H7 (cell line): ENCODE data around the gene CSF3. TPM values are rescaled to one million over a fixed set of nuclear protein-coding genes. Genes with fewer than 3 reads are reported as not detected.

Experiments used
- DNase-seq: peaks from one replicate; pipeline ENCODE4 v3.0.0; 2012
- H3K27me3 ChIP-seq: 2 replicates; pipeline ENCODE4 v1.6.0; 2011; ENCODE audit warnings: mild to moderate bottlenecking, low read length; ENCODE audit not compliant: control insufficient read depth, insufficient read depth
- H3K36me3 ChIP-seq: replicated peaks from 2 replicates; pipeline ENCODE4 v1.5.1; 2011; ENCODE audit warnings: low read length; ENCODE audit not compliant: control insufficient read depth, insufficient read depth
- H3K4me3 ChIP-seq: 2 replicates; pipeline ENCODE4 v1.5.1; 2011; ENCODE audit warnings: low read depth, mild to moderate bottlenecking, control low read depth, low read length, moderate library complexity; ENCODE audit not compliant: insufficient read depth
- total RNA-seq: library from RNA; depleted of rRNA; stranded (reverse); fragments of >200 nt; shearing (Covaris generic); gene quantifications from 2 replicates; pipeline ENCODE4 v1.2.3, GENCODE V29; 2014; rRNA removed

CSF3 gene, protein sequence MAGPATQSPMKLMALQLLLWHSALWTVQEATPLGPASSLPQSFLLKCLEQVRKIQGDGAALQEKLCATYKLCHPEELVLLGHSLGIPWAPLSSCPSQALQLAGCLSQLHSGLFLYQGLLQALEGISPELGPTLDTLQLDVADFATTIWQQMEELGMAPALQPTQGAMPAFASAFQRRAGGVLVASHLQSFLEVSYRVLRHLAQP
- 0.28 TPM in 1 of 2 replicates, not detected in the other for total RNA-seq

DNA sequence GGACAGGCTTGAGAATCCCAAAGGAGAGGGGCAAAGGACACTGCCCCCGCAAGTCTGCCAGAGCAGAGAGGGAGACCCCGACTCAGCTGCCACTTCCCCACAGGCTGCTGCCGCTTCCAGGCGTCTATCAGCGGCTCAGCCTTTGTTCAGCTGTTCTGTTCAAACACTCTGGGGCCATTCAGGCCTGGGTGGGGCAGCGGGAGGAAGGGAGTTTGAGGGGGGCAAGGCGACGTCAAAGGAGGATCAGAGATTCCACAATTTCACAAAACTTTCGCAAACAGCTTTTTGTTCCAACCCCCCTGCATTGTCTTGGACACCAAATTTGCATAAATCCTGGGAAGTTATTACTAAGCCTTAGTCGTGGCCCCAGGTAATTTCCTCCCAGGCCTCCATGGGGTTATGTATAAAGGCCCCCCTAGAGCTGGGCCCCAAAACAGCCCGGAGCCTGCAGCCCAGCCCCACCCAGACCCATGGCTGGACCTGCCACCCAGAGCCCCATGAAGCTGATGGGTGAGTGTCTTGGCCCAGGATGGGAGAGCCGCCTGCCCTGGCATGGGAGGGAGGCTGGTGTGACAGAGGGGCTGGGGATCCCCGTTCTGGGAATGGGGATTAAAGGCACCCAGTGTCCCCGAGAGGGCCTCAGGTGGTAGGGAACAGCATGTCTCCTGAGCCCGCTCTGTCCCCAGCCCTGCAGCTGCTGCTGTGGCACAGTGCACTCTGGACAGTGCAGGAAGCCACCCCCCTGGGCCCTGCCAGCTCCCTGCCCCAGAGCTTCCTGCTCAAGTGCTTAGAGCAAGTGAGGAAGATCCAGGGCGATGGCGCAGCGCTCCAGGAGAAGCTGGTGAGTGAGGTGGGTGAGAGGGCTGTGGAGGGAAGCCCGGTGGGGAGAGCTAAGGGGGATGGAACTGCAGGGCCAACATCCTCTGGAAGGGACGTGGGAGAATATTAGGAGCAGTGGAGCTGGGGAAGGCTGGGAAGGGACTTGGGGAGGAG, at the start of gene CSF3:
CSF3 (plus strand) TSS at position 436 of the 993 bp plus-strand sequence; CDS start at position 471, 35 bp downstream.
- DNase-seq, result peak; percentile 52
- Histone ChIP-seq H3K27me3 (no peaks in the 10 kb centered on the region), H3K36me3 (peaks cover 2% of the 10 kb centered on the region; the same call in 1 of the 2 replicates), H3K4me3 (no peak within 1 kb of the TSS)

- Histone ChIP-seq H3K4me3 (no peak overlapping the region), H3K27me3 (no peaks in the 10 kb centered on the region; the same call in 1 of the 2 replicates), H3K36me3 (no peaks in the 10 kb centered on the region)
- DNase-seq, result no peak
These were observed 48.5 kb upstream of the CSF3 start for GRCh38 chr17:39966771-39967170.

DNA sequence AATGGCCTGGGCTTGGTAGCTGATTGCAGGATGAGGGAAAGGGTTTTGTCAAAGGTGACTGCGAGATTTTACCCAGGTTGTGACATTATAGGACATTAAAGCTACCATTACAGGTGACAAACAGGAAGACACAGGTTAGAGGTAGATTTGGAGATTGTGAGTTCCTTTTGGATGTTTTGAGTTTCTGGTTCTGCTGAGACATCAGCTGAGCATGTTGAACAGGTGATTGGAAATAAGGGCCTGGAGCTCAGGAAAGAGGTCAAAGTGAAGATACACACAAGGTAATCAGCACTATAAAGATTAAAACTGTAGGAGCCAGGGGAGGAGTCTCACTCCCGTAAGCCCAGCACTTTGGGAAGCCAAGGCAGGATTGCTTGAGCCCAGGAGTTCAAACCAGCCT, 46.5 kb upstream of the CSF3 start:
- H3K4me3 ChIP-seq, result no peak overlapping the region
- H3K27me3 ChIP-seq, result no peaks in the 10 kb centered on the region; the same call in 1 of the 2 replicates
- DNase-seq, result no peak
- H3K36me3 ChIP-seq, result no peaks in the 10 kb centered on the region

- H3K4me3 ChIP-seq, result no peak overlapping the region
- no peaks in the 10 kb centered on the region for H3K36me3 ChIP-seq
- no peaks in the 10 kb centered on the region; the same call in 1 of the 2 replicates for H3K27me3 ChIP-seq
- no peak for DNase-seq
These were observed 45.9 kb upstream of the CSF3 start for GRCh38 chr17:39969375-39969774.

- Histone ChIP-seq H3K36me3 (no peaks in the 10 kb centered on the region), H3K27me3 (no peaks in the 10 kb centered on the region; the same call in 1 of the 2 replicates)
- DNase-seq, result no peak
These were observed 45.0 kb upstream of the CSF3 start for GRCh38 chr17:39970157-39970692.

DNA sequence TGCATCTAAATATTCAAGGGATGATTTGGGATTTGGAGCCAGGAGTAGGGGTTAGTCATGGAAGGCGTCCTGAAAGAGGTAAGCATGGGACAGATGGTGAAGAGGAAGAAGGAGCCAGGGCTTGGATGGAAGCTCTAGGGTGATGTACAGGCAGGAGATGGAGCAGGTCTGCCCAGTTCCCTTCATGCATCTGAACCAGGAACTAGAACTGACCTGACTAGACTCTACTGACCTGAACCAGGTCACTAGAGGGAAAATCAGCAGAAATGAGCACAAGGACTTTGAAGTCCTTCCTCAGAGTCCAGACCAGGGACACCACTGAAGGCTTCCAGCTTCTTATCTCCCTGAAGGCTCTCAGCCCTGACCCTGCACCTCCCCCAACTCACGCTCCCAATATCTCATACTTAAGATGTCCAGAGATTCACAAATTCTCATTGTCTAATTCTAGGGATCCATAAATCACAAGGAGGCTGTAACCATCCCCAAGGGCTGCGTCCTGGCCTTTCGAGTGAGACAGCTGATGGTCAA, 44.1 kb upstream of the CSF3 start:
- no peak for DNase-seq
- Histone ChIP-seq H3K36me3 (no peaks in the 10 kb centered on the region), H3K27me3 (no peaks in the 10 kb centered on the region; the same call in 1 of the 2 replicates), H3K4me3 (no peak overlapping the region)

More at GRCh38 chr17:39970157-39970692, 45.0 kb upstream of the CSF3 start:
- H3K4me3 ChIP-seq, result no peak overlapping the region

- Histone ChIP-seq H3K36me3 (no peaks in the 10 kb centered on the region), H3K27me3 (no peaks in the 10 kb centered on the region; the same call in 1 of the 2 replicates), H3K4me3 (no peak overlapping the region)
- DNase-seq, result no peak
These were observed 43.0 kb upstream of the CSF3 start for GRCh38 chr17:39972271-39972670.

- no peaks in the 10 kb centered on the region; the same call in 1 of the 2 replicates for H3K27me3 ChIP-seq
- H3K36me3 ChIP-seq, result no peaks in the 10 kb centered on the region
- H3K4me3 ChIP-seq, result no peak overlapping the region
- DNase-seq, result no peak
These were observed 41.7 kb upstream of the CSF3 start for GRCh38 chr17:39973496-39973895.

DNA sequence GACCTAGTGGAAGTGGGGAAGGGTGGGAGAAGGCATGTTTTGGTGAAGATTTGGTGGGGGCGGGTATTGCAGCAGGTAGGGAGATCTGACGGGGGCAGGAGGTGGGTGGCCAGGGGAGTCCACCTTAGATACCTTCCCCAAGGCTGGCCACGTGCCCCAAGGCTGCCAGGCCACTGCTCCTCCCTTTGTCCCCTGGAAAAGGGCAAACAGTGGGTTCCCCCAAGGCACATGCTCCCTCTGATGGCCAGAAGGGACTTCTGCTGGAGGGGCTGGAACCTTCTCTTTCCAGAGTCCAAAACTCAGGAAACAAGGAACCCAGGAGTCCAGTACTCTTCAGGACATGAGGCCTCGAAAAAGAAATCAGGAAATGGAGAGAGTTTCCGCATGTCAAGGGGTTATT, 40.8 kb upstream of the CSF3 start:
- H3K27me3 ChIP-seq, result no peaks in the 10 kb centered on the region; the same call in 1 of the 2 replicates
- no peaks in the 10 kb centered on the region for H3K36me3 ChIP-seq
- H3K4me3 ChIP-seq, result no peak overlapping the region
- no peak for DNase-seq

- Histone ChIP-seq H3K4me3 (no peak overlapping the region), H3K27me3 (no peaks in the 10 kb centered on the region; the same call in 1 of the 2 replicates), H3K36me3 (no peaks in the 10 kb centered on the region)
- DNase-seq, result no peak
These were observed 39.4 kb upstream of the CSF3 start for GRCh38 chr17:39975801-39976200.

DNA sequence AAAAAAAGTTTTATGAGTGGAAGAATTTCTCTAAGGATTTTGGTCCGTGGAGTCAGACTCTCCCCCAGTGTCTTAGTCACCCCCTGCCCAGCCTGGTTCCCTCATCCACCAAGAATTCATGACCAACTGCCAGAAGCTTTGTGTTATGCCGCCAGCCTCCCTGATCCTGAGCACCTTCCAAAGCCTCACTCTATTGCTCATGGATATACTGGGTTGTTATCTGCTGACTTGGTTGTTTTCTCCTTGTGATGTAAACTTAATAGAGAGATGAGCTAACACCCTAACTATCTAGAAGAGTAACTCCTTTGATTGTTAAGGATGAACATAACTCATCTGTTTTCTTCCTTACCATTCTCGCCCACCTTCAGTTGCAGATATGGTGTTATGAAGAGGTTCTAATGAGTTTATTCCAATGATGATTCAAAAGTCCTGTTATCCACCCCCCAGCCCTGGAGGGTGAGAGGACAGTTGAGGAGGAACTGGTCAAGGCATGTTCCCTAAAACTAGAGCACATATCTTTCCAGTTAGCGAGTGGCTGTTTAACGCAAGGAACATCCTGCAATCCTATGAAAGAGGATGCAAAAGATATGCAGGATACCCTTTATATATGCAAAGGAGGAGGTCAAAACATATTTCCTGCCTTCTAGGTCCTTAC, 36.1 kb upstream of the CSF3 start:
- DNase-seq, result no peak
- Histone ChIP-seq H3K4me3 (no peak overlapping the region; the same call in 1 of the 2 replicates), H3K27me3 (no peaks in the 10 kb centered on the region)

GRCh38 chr17:39979893-39980350, 35.3 kb upstream of the CSF3 start:
- DNase-seq, result peak; percentile 76
- Histone ChIP-seq H3K4me3 (peak overlapping the region; percentile 99), H3K27me3 (no peaks in the 10 kb centered on the region), H3K36me3 (peaks cover 8% of the 10 kb centered on the region)

More for the DNA sequence above, 36.1 kb upstream of the CSF3 start:
- peaks cover 1% of the 10 kb centered on the region for H3K36me3 ChIP-seq

GRCh38 chr17:39980351-39981206, 34.7 kb upstream of the CSF3 start, which contains the start of gene PSMD3:
Gene PSMD3 (plus strand): TSS chr17:39980807. CDS start chr17:39980971, 164 bp downstream.
- peak; percentile 95 for DNase-seq
- Histone ChIP-seq H3K27me3 (no peaks in the 10 kb centered on the region), H3K36me3 (peaks cover 15% of the 10 kb centered on the region), H3K4me3 (peak within 1 kb of the TSS; percentile 99)
